NCI-H1436 treated with DMSO at 0.1 percent for 48 hours (cell line): ENCODE measurements around the gene MTHFD1L.

Source experiments
- DNase-seq: peaks from one replicate; lab custom pipeline; 2025; lab: John Stamatoyannopoulos, UW

MTHFD1L gene

DNA sequence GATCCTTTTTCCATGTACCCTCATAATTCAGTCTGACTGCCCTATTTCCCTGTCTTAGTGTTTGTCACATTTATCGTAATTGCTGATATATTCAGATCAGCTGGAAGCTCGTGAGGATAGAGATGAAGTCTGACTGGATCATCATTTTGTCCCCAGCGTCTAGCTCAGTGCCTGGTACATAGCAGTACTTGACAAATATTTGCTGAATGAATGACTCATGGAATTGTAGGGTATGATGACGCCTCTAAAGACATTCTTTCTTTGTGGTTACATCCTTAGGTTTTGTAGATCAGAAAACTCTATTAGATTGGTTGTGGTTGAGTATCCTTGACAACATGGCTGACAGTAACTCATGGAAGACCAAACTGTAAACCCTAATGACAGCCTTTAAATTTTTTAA, 68.9 kb downstream of the MTHFD1L start:
- no peak for DNase-seq

DNA sequence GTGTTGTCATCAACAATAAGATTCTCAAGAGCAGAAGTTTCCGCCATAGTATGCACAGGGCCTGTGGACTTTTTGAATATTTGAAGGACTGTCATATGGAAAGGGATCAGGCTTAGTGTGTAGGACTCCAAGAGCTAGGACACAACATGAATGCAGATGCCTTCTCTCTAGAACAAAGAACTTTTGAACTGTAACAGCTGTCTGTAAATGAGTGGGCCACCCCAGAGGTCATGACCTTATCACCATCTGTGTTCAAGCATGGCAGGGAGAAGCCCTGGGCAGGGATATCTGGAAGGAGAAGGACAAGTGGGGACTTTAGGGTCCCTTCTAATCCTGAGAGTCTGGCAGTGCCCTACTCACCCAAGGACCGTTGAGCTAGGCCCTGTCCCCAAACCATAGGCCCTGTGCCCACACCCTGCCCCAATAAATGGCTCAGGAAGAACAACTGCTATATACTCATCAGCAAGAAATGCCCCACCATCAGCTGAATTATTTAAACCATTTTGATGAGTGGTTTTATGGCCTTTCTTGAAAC, 70.6 kb downstream of the MTHFD1L start:
- DNase-seq, result no peak

DNA sequence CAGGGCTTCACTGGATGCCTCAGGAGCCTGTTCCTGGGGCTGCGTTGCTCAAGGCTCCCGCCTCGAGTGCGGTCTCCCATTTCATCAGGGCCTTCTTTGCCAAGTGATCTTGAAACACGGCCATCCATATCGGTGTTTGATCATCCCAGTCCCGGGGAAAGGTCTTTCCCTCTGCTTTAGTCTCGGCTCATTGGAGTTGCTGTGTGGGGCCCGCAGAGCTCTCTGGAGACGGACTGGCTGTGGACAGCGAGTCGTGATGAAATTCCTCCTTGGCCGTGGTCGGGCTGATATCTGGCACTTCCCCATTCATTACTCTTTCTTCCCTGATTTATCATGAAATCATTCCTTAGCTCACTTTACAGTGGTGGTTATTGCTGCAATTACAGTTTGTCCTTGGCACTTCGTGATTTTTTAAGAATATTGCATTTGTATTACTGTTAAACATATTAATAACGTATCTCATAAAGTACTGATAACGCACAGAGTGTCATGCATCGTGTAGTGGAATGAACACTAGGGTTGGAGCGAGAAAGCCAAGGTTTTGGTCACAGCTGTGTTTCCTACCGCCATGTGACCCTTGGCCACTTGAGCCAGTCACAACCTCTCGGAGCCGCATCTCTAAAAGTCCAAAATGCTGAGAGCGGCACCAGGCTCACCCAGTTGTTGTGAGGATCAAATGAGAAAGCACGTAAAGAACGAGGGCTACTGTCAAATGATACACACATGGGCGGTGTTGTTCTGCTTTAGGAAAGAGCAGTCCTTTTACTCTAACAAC, 71.8 kb downstream of the MTHFD1L start:
- DNase-seq, result no peak

DNA sequence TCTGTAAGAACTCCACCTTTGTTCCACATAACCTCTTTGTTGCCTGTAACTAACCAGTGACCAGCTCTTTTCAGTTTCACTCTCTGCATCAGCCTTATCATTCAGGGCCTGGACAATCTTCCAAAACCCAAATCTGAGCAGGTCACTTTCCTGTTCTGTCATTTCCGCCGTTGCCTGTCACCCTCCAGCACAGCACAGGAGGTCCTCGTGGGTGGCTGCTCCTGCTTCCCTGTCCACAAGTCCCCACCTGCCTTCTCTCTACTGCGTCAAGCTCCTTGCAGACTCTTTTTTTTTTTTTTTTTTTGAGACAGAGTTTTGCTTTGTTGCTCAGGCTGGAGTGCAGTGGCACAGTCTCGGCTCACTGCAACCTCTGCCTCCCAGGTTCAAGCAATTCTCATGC, 73.9 kb downstream of the MTHFD1L start:
- no peak for DNase-seq

DNA sequence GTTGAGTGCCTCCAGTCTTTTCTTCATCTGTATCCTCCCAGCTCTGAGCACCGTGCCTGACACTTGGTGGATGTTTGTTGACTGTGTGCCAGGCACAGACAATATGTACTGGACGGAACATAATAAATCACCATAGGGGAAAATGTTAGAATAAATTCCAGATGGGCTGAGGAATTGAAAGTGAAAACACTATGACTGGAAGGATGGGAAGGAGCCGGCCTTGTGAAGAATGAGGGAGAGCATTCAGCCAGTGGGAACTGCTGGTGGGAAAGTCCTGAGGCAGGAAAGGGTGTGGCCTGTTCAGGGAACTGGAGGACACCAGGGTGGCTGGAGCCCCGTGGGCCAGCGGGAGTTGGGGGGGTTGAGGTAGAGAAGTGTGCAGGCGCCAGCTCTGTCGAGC, 75.4 kb downstream of the MTHFD1L start:
- DNase-seq, result no peak

DNA sequence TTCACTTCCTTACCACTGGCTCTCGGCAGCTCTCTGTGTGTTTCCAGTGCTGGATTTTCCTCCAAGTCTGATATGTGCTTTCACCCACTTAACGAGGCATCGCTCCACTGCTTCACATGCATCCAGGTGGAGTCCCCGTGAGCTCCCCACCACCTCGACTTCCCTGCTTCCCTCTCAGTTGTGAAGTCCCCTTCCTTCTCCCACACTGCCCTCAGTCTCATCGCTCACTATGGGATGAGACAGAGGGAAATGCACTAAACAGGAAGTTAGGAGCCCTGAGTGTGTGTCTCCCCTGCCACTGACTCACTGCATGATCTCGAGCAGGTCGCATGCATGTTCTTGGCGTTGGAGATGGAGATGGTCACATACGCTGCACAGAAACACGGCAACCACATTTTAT, 84.0 kb downstream of the MTHFD1L start:
- no peak for DNase-seq

- no peak for DNase-seq
Measured at GRCh38 chr6:150953851-150954250, 88.3 kb downstream of the MTHFD1L start.

GRCh38 chr6:150959166-150959565, 93.7 kb downstream of the MTHFD1L start:
- DNase-seq, result no peak

DNA sequence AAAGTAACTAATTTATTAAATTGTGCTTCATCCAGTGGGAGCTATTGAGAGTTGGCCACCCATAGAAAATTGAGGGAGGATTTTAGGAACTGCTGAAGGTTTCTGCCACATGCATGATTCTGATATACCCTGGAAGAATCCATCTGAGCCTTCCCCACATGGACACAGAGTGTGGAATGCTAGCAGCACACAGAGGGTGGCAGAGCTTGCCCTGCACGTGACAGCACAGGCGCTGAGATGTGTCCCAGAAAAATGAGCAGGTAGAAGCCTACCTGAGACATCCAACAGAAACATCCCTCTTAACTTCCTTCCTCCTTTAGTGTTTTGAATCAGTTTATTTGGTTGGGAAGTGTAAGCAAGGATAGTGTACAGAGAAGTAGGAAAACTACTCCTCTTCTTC, 96.9 kb downstream of the MTHFD1L start:
- no peak for DNase-seq

DNA sequence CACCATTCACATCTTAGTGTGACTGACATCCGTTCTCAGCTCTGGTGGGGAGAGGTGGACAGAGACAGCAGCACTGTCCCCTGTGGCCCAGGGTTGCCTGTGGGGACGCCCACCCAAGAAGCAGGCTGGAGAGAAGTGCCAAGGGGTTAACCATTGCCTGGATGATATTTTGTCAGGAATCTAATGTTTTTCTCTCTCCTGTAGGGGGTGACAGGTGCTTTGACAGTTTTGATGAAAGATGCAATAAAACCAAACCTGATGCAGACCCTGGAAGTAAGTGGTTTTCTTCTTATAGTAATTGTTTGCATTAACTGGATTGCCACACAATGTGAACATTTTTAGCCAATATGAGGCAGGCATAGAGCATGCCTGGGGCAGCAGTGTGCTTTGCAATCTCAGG, 99.3 kb downstream of the MTHFD1L start:
- no peak for DNase-seq

- DNase-seq, result no peak
Measured at GRCh38 chr6:150966786-150967185, 101.3 kb downstream of the MTHFD1L start.

DNA sequence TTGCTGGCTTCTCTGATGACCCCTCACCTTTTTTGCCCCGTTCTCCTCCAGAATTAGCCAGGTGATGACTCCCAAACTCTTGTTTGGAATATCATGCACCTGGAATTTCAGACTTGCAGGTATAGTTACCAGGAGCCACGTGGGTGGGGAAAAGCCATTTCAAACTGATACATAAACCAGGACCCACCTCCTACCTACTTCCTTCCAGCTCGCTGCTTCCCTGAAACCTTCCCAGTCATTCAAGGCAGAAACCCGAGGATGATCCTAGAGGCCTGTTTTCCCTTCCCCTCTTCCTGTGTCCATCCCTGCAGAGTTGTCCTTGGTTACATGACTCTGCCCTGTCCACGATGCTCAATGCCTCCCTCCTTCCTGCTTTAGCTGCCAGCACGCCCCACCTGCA, 101.9 kb downstream of the MTHFD1L start:
- no peak for DNase-seq

- no peak for DNase-seq
Measured at GRCh38 chr6:150967910-150968309, 102.4 kb downstream of the MTHFD1L start.

GRCh38 chr6:150969901-150970300, 104.4 kb downstream of the MTHFD1L start:
- no peak for DNase-seq

DNA sequence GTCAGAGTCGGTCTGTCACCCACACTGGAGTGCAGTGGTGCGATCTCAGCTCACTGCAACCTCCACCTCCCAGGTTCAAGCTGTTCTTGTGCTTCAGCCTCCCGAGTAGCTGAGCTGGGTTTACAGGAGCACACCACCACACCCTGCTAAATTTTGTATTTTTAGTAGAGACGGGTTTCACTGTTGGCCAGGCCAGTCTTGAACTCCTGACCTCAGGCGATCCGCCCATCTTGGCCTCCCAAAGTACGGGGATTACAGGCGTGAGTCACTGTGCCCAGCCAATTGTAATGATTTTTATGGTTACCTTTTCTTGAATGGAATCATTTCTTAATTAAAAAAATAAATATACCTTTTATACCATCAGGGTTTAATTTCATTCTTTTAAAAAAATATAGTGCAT, 105.7 kb downstream of the MTHFD1L start:
- no peak for DNase-seq

GRCh38 chr6:150975136-150975535, 109.6 kb downstream of the MTHFD1L start:
- DNase-seq, result no peak

GRCh38 chr6:150977281-150977680, 111.8 kb downstream of the MTHFD1L start:
- no peak for DNase-seq

DNA sequence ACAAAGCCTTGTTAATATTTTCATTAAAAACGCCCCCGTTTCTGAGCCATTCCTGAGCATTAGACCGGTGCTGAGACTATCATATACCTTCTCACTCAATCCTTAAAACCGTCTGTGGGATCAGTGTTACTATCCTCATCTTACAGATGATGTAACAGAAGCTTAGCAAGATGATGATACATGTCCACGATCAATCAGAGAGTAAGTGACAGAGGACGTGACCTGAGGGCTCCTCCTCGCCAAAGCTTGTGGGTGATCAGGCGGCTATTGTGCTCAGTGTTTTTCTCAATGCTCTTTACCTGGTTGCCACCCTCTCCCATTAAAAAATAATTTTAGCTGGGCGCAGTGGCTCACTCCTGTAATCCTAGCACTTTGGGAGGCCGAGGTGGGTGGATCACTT, 113.1 kb downstream of the MTHFD1L start:
- no peak for DNase-seq

GRCh38 chr6:150979826-150980350, 114.4 kb downstream of the MTHFD1L start:
- DNase-seq, result no peak

DNA sequence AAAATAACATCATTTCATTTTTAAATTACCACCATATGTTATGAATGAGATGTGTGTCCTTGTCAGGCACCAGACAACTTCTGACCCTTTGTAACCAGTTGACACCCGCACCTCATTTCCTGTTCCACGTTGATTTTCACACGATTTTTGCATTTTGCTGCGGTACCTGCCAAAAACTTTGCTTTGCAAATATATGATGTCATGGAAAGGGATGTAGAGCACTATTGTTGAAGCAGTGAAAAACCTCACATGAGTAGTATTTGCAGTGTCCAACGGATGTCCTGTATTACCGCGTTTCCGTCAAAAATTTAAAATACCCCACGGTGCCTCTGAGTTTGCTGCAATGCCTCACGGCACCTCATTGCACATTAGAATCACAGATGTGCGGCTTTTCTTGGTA, 115.6 kb downstream of the MTHFD1L start:
- no peak for DNase-seq

GRCh38 chr6:150981669-150982068, 116.2 kb downstream of the MTHFD1L start:
- no peak for DNase-seq

DNA sequence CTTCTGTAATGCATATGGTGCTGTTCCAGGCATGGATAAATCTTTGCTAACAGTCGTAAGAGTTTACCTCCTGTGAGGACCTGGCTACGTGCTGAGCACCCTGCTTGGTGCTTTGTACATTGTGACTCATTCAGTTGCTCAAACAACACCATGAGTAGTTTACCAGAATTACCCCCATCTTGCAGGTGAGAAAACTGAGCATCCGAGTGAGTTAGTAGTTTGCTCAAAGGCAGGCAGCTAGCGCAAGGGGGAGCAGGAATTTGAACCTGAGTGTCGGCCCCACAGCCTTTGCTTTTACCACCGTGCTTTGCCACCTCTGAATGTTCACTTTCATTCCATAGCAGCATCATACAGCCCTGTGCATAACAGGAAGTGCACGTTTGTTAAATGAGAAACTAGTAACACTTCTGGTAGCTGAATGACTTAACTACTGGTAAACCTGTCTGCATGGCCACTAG, 121.9 kb downstream of the MTHFD1L start:
- no peak for DNase-seq

DNA sequence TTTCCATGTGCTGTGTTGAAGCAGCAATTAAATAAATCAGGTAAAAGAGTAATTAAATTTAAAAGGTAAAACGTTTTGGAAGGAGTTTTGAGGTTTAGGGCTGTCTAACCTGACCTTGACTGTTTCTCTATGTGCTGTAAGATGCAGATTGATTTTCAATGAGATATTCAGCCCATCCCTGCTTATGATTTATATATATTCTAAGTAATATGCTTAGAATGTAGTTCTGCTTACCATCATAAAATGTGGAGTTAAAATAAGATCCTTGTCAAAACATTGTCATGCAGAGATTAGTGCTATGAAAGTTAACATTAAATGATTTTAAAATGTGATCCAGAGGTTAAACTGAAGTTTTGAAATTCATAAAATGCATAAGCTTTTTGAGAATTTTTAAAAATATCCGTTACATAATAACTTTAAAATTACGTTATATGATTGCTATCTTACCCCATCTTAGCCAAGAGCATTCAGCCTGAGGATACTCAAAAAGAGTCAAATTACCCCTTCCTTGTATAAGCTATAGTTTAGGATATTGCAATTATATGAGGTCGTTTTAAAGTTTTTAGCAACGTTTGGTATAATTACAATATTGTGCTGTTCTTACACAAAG, 122.5 kb downstream of the MTHFD1L start:
- no peak for DNase-seq
